Neural progenitor cell (in vitro differentiated cells): ENCODE data around the gene MYH6. TPM values are rescaled to one million over a fixed set of nuclear protein-coding genes. Genes with fewer than 3 reads are reported as not detected.

Experiments
- DNase-seq: peaks from one replicate; pipeline ENCODE4 v3.0.0-alpha.2; 2016; ENCODE audit warnings: low spot score
- H2AFZ ChIP-seq: fragments of 200-600 bp; sonication (generic); replicated peaks from 2 replicates; pipeline ENCODE4 v1.6.1; 2016; ENCODE audit warnings: antibody characterized with exemption
- H3F3A ChIP-seq: fragments of 200-600 bp; sonication (generic); 2 replicates; pipeline ENCODE4 v1.6.1; 2016; ENCODE audit warnings: antibody characterized with exemption, low read depth
- H3K27ac ChIP-seq: fragments of 200-600 bp; sonication (generic); 2 replicates; pipeline ENCODE4 v1.5.1; 2016; ENCODE audit warnings: mild to moderate bottlenecking
- H3K27me3 ChIP-seq: fragments of 200-600 bp; sonication (generic); 2 replicates; pipeline ENCODE4 v1.6.1; 2016; ENCODE audit warnings: mild to moderate bottlenecking, moderate library complexity
- H3K36me3 ChIP-seq: fragments of 200-600 bp; sonication (generic); 2 replicates; pipeline ENCODE4 v1.5.1; 2016
- H3K4me1 ChIP-seq: fragments of 200-600 bp; sonication (generic); 2 replicates; pipeline ENCODE4 v1.6.1; 2016; ENCODE audit warnings: mixed run types
- H3K4me2 ChIP-seq: fragments of 200-600 bp; sonication (generic); 2 replicates; pipeline ENCODE4 v1.6.1; 2016
- H3K4me3 ChIP-seq: fragments of 200-600 bp; sonication (generic); 2 replicates; pipeline ENCODE4 v1.5.1; 2016
- H3K79me2 ChIP-seq: fragments of 200-600 bp; sonication (generic); 2 replicates; pipeline ENCODE4 v1.6.1; 2016; ENCODE audit warnings: low read depth
- H3K9ac ChIP-seq: fragments of 200-600 bp; sonication (generic); 2 replicates; pipeline ENCODE4 v1.6.1; 2016
- H3K9me3 ChIP-seq: fragments of 200-600 bp; sonication (generic); 2 replicates; pipeline ENCODE4 v1.5.1; 2016; ENCODE audit warnings: low read depth
- H4K20me1 ChIP-seq: fragments of 200-600 bp; sonication (generic); 2 replicates; pipeline ENCODE4 v1.6.1; 2016; ENCODE audit warnings: low read depth
- H3K27ac Mint-ChIP-seq: 3 replicates; pipeline ENCODE4 v1.8.0; 2021; ENCODE audit warnings: mixed read lengths
- H3K27me3 Mint-ChIP-seq: 2 replicates; pipeline ENCODE4 v1.8.0; 2022; ENCODE audit warnings: low read depth, mild to moderate bottlenecking, inconsistent platforms, moderate library complexity, mixed read lengths; ENCODE audit not compliant: insufficient read depth
- H3K36me3 Mint-ChIP-seq: 3 replicates; pipeline ENCODE4 v1.8.0; 2021; ENCODE audit warnings: mixed read lengths
- H3K4me1 Mint-ChIP-seq: 3 replicates; pipeline ENCODE4 v1.8.0; 2021; ENCODE audit warnings: mixed read lengths
- H3K4me3 Mint-ChIP-seq: 3 replicates; pipeline ENCODE4 v1.8.0; 2021; ENCODE audit warnings: mild to moderate bottlenecking, moderate library complexity, mixed read lengths
- H3K9me3 Mint-ChIP-seq: 3 replicates; pipeline ENCODE4 v1.8.0; 2020; ENCODE audit warnings: mixed read lengths
- EZH2 ChIP-seq: fragments of 200-600 bp; sonication (generic); IDR thresholded peaks from 2 replicates; pipeline ENCODE4 v1.6.1; 2017; ENCODE audit warnings: antibody characterized with exemption, mild to moderate bottlenecking, moderate library complexity
- EZH2phosphoT487 ChIP-seq: fragments of 200-600 bp; sonication (generic); IDR thresholded peaks from 2 replicates; pipeline ENCODE4 v1.6.1; 2017; ENCODE audit warnings: antibody characterized with exemption
- total RNA-seq: library from RNA; depleted of rRNA; stranded (reverse); fragments of >200 nt; gene quantifications from 2 replicates; pipeline ENCODE4 v1.2.3, GENCODE V29; 2015; ENCODE audit warnings: low replicate concordance
- TF ChIP-seq, protein P1 (sequence below): fragments of 200-600 bp; sonication (generic); IDR thresholded peaks from 2 replicates; pipeline ENCODE4 v1.5.1; 2017; ENCODE audit warnings: antibody characterized with exemption, mild to moderate bottlenecking

The MYH6 gene
- total RNA-seq, 1 donor from 2014 or later: not detected

DNA sequence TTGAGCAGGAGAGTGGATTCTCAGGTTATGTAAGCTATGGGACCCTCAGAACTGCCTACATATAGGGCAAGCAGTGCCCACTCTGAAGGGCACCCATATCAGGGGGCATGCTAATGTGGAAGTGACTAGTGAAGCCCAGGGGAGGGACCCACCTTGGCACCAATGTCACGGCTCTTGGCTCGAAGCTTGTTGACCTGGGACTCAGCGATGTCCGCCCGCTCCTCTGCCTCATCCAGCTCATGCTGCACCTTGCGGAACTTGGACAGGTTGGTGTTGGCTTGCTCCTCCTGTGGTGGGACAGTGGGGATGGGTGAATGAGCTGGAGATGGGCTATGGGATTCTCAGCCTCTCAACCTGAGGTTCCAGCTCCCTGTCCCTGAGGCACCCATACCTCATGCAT is 25.8 kb downstream of the MYH6 start:
- no peak for DNase-seq
- Histone ChIP-seq H3F3A (no peaks in the 10 kb centered on the region), H3K36me3 (no peaks in the 10 kb centered on the region), H2AFZ (no peak overlapping the region), H3K9me3 (no peaks in the 10 kb centered on the region), H3K27ac (no peak overlapping the region), H3K4me3 (no peak overlapping the region), H4K20me1 (no peaks in the 10 kb centered on the region), H3K79me2 (no peaks in the 10 kb centered on the region), H3K4me2 (no peak overlapping the region), H3K27me3 (no peaks in the 10 kb centered on the region), H3K9ac (no peak overlapping the region), H3K4me1 (no peaks in the 10 kb centered on the region)
- Mint-ChIP-seq H3K4me3 (no peak overlapping the region), H3K36me3 (no peaks in the 10 kb centered on the region), H3K27me3 (peaks cover 9% of the 10 kb centered on the region), H3K9me3 (no peaks in the 10 kb centered on the region), H3K27ac (peak overlapping the region; percentile 10), H3K4me1 (peaks cover 17% of the 10 kb centered on the region)
- TF ChIP-seq EZH2 (no peak), EZH2phosphoT487 (no peak)
- TF ChIP-seq, protein P1, sequence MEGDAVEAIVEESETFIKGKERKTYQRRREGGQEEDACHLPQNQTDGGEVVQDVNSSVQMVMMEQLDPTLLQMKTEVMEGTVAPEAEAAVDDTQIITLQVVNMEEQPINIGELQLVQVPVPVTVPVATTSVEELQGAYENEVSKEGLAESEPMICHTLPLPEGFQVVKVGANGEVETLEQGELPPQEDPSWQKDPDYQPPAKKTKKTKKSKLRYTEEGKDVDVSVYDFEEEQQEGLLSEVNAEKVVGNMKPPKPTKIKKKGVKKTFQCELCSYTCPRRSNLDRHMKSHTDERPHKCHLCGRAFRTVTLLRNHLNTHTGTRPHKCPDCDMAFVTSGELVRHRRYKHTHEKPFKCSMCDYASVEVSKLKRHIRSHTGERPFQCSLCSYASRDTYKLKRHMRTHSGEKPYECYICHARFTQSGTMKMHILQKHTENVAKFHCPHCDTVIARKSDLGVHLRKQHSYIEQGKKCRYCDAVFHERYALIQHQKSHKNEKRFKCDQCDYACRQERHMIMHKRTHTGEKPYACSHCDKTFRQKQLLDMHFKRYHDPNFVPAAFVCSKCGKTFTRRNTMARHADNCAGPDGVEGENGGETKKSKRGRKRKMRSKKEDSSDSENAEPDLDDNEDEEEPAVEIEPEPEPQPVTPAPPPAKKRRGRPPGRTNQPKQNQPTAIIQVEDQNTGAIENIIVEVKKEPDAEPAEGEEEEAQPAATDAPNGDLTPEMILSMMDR: no peak

DNA sequence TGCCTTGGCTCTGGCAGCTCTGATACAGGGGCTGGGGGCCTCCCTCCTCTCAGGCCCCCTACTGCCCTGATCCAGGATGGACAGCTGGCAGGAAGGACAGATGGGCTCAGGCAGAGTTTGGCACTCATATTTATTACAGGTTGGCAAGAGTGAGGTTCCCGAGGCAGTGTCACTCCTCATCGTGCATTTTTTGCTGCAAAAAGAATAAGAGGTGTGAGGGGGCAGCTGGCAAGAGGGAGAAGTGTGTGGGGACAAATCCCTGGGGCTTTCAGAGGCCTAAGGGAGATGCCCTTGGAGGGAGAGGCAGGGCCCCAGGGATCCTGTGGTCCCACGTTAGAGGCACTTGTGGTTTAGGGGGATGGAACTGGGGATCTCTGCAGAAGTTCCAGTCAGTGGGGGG is 26.2 kb downstream of the MYH6 start:
- H3K27ac ChIP-seq: no peak overlapping the region
- Mint-ChIP-seq H3K4me3 (no peak overlapping the region), H3K4me1 (peaks cover 21% of the 10 kb centered on the region), H3K27me3 (peaks cover 9% of the 10 kb centered on the region), H3K36me3 (no peaks in the 10 kb centered on the region), H3K9me3 (no peaks in the 10 kb centered on the region), H3K27ac (peak overlapping the region; percentile 63)
- peaks cover 4% of the 10 kb centered on the region for H3K4me1 ChIP-seq
- no peak for TF ChIP-seq EZH2
- no peak for TF ChIP-seq EZH2phosphoT487
- TF ChIP-seq, protein P1: no peak
- H3K4me3 ChIP-seq: no peak overlapping the region
- H4K20me1 ChIP-seq: no peaks in the 10 kb centered on the region
- DNase-seq: no peak
- H3K4me2 ChIP-seq: no peak overlapping the region
- H3K79me2 ChIP-seq: no peaks in the 10 kb centered on the region
- no peak overlapping the region for H2AFZ ChIP-seq
- H3K9me3 ChIP-seq: no peaks in the 10 kb centered on the region
- no peak overlapping the region for H3K9ac ChIP-seq
- H3K27me3 ChIP-seq: no peaks in the 10 kb centered on the region
- peaks cover 3% of the 10 kb centered on the region for H3F3A ChIP-seq
- no peaks in the 10 kb centered on the region for H3K36me3 ChIP-seq

DNA sequence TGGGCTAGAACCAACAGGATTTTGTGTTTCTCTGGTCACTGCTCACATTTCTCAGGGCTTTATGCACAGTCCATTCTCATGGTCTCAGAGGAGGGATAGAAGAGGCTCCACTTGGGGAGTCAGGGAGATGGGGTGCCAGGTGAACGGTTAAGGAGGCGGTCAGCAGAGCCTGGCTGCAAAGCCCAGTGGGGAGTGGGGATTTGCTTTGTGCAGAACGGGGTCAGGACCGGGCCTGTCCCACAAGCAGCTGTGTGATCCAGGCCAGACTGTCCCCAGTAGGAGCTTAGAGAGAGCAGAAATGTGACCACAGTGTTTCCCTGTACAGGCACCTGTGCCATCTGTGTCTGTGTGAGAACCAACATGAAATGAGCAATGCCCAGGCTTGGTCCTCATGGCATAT is 27.1 kb downstream of the MYH6 start:
- H3K36me3 Mint-ChIP-seq: no peaks in the 10 kb centered on the region
- H3K4me3 Mint-ChIP-seq: peak overlapping the region; percentile 9

More for the DNA sequence above, 27.1 kb downstream of the MYH6 start:
- no peaks in the 10 kb centered on the region for H3K9me3 Mint-ChIP-seq
- Histone ChIP-seq H3K4me2 (no peak overlapping the region), H3K36me3 (no peaks in the 10 kb centered on the region), H3K9me3 (no peaks in the 10 kb centered on the region), H3K27ac (no peak overlapping the region), H3K27me3 (no peaks in the 10 kb centered on the region), H3K9ac (no peak overlapping the region), H3K4me1 (peaks cover 13% of the 10 kb centered on the region), H3F3A (peaks cover 12% of the 10 kb centered on the region), H2AFZ (no peak overlapping the region), H4K20me1 (no peaks in the 10 kb centered on the region), H3K4me3 (no peak overlapping the region), H3K79me2 (no peaks in the 10 kb centered on the region)
- peak overlapping the region; percentile 44 for H3K27ac Mint-ChIP-seq
- peaks cover 30% of the 10 kb centered on the region for H3K4me1 Mint-ChIP-seq
- no peak for DNase-seq
- TF ChIP-seq, protein P1: no peak
- H3K27me3 Mint-ChIP-seq: peaks cover 9% of the 10 kb centered on the region
